GM19324 (cell line): ENCODE data around the gene RTRAF.

Experiments used
- ATAC-seq: cut with Tn5 transposase; IDR thresholded peaks from one replicate; pipeline ENCODE4 v1.9.1; 2021; ENCODE audit warnings: mild to moderate bottlenecking, moderate library complexity; ENCODE audit not compliant: unreplicated experiment, low FRiP score

RTRAF gene

DNA sequence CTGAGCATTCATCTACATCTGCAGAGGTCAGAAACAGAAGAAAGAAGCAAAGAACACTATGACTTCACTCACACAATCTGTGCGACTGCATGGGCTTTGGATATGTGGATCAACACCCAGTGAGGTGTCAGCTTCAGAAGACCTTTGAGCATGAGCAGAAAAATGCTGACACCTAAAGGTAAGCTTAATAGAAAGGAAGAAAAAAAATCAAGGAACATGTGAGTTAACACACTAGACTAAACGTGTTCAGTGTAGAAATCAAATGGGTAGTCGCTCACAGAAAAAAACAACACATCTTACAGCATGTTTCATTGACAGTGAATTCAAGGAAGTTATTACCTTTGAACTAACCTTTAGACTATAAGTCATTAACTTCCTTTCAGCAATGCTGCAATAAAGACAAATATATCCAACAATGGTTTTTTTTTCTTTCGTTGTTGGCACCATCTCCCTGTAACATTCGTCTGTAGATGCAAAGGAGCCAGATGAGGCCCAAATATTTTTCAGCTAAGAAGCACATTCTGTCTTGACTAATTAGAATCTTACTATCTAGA, 30.9 kb downstream of the RTRAF start:
- no peak for ATAC-seq

- no peak for ATAC-seq
Measured at GRCh38 chr14:52020866-52021717, 31.7 kb downstream of the RTRAF start.

DNA sequence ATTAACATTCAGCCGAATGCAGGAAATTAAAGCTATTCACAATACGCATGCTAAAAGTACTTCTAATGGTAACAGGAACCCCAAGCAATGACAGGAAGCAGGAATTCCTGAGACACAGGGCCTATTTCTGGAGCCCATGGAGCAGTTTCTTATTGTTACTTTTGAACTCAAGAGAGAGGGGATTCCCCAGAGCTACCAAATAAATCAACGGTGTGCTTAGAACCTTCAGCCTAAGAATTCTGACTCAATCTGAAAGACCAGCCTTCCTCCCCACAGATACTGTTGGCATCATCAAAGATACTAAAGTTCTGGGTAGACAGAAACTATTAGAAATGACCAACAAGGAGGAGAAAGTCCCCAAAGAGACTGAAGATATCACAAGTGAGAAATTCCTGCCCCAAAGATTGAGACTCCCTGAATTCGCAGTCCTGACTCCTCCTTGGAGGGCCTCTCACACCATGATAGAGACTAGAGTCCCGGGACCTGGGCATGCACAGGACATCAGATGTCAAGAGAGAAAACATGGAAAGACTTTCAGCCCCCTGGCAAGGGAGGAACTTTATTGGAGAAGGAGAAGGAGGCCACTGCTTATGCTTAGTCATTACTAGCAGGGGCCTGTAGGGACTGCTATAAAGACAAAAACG, 32.7 kb downstream of the RTRAF start:
- no peak for ATAC-seq

DNA sequence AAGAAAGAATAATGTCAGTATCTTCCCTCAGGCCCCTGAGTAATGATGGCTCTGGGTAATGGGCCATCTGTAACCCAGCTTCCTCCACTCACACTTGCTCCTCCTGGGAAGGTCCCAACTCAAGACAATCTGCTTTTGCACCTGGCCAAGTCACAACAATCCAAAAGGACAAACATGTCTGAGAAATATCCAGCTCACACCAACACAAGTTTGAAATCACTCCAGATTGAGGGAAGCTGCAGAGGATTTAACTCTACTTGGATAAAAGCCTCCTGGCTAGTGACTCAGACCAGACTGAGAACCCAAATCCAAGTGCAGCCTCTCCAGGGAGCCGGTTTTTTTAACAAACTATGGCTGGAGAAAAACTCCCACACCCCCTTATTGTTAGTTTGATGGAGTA, 34.2 kb downstream of the RTRAF start:
- ATAC-seq: no peak

GRCh38 chr14:52025310-52025709, 36.0 kb downstream of the RTRAF start:
- ATAC-seq: no peak

DNA sequence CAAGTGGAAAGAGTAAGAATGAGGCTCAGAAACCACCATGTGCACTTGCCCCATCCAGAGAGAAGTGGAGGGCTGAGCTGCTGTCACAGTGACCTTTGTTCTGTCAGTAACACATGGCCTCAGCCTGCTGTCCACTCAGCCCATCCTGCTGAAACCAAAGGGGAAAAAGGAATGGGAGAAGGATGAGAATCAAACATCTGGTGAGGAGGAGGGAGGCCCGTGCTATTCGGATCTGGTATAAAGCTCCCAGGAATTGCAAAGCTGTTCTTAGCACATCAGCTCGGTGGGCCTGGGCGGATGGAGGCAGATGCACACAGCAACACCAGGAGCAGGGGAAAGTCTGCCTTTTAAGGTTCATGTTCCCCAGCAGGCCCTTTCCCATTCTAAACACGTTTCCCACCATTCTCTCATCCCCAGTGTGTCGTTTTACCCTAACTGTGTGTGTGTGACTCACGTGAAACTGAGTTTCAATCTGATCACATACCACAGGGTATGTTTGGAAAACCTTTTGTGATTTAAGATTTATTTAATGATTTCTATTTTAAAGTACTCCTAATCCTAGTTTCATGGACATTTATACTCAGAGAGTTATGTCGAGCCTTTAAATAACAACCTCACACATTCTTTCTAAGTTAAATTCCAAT, 36.8 kb downstream of the RTRAF start:
- ATAC-seq: no peak

- no peak for ATAC-seq
Measured at GRCh38 chr14:52026901-52027300, 37.6 kb downstream of the RTRAF start.

DNA sequence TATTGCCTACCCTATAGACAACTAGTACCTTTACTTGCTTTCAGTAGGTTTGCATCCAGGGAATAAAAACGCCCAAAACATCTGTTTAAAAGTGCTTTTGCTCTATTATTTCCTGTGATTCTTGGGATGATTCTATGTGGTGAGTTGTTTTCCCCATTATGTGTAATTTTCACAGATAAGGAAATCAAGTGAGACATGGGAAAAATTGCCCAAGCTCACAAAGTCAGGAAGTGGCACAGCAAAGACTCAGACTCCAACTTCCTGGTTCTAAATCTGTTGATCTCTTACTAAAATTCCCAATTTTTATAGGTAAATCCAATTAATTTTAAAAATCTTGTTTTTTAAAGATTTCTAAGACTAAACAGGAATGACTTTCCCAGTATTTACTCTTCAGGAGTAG, 40.5 kb downstream of the RTRAF start:
- ATAC-seq: no peak

- no peak for ATAC-seq
Measured at GRCh38 chr14:52031781-52032180, 42.4 kb downstream of the RTRAF start.

- no peak for ATAC-seq
Measured at GRCh38 chr14:52032204-52032801, 43.0 kb downstream of the RTRAF start.

GRCh38 chr14:52033101-52033642, 43.8 kb downstream of the RTRAF start:
- ATAC-seq: no peak

GRCh38 chr14:52039124-52039815, 49.9 kb downstream of the RTRAF start:
- no peak for ATAC-seq

GRCh38 chr14:52040598-52040997, 51.3 kb downstream of the RTRAF start:
- no peak for ATAC-seq

DNA sequence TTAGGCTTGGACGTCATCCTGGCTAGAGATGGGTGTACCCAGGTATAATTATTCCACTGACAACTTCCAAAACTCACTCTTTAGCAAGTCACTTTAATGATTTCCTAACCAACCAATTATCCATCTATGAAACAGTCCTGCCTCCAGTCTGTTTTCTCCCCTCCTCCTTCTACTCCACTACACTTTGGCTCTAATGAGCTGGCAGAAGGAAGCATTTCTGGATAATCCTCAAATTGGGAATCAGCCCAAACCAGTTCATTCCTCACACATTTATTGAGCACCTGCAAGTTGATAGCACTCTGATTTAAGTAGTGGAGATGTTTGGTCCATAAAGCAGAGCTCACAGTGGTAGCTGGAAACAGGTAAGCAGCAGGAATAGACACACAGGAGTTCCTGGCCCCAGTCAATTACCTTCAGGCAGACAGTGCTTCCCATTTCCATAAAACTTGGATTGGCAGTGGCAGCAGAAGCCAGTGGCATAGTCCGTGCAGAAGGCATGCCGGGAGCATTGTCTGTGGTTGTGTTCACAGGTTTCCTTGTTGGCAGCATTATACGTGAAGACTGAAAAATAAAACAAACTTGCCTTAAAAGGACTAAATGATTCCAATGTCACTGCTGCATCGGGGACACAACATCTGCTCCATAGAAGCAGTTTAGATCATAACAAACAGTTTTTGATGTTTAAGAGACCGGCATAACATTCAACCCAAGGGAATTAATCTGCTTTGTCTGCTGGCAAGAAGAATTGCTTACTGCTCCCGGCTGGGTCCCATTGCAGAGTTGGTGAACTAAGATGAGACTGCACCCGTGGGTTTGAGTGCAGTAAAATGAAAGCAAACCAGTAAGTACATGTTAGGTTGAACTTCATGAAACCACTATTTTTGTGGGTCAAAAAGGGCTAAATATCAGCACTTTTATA, 53.3 kb downstream of the RTRAF start:
- ATAC-seq: no peak

DNA sequence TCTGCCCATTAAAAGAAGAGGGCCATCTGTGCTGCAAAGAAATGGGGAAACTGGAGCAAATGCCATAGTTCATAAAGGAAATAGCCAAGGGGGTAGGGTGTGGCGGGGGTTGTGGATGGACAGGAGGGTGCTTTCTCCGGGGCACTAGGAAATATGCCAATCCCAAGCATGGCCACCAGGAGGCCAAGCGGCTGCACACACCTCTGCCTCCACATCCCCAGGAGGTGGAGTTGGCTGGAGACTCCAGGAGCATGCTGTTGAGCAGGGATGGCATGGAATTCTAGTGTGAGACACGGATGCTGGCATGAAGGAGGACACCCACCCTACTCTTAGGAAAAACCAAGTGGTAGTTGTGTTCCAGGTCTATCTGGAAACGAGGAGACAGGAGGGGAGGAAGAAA, 54.3 kb downstream of the RTRAF start:
- no peak for ATAC-seq

- no peak for ATAC-seq
Measured at GRCh38 chr14:52044791-52045522, 55.6 kb downstream of the RTRAF start.

- ATAC-seq: no peak
Measured at GRCh38 chr14:52046376-52046917, 57.1 kb downstream of the RTRAF start.

- no peak for ATAC-seq
Measured at GRCh38 chr14:52048116-52048515, 58.8 kb downstream of the RTRAF start.
